Measurements from ENCODE around the gene LRRC41. TPM values are rescaled to one million over a fixed set of nuclear protein-coding genes. Genes with fewer than 3 reads are reported as not detected.

Gene LRRC41
- total RNA-seq, 1 donor from 2014 or later = 93.4 TPM

DNA sequence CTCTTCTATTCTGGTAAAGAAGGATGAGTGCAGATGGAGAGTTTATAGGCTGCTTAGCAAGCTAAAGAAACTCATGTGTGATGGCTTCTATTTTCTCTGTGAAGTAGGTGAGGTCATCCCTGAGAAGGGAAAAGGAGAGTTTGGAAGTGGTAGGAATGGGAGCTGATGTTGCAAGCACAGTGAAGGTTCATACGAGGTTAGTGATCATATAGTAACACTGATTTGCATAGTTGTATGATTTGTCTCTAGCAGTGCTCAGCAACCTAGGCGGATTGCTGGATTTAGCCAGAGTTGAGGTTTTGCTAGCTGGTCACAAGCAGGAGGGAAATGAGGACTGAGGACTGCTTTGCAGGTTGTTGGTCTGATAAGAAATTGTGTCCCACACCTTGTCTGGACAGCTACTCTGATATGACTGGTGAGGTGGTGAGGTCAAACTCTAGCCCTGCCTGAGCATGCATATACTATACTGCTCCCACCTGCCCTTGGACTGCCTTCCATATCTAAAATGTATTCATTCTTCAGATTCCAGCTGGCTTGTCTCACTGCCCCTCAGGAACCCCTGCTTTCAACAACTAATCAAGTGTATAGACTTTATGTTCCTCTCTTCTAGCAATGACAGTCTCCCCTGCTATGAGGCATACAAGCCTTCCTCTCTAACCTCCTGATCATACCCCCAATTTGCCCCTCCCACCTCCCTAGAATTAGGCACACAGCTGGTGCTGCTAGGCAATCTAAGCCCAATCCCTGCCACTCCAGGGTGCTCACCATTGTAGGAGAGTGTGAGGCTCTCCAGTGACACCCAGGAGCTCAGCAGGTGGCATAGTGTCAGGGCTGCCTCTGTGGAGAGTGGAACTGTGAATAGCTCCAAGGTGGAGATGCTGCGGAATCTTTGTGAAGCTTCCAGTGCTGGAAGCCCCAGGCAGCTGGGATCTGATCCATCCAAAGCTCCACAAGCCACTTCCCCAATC, 18.5 kb downstream of the LRRC41 start:
- DNase-seq (ENCODE audit: extremely low spot score, unreplicated experiment) = no peak
- no peaks in the 10 kb centered on the region for H3K27me3 Mint-ChIP-seq (ENCODE audit: unreplicated experiment)
- no peaks in the 10 kb centered on the region for H3K9me3 Mint-ChIP-seq (ENCODE audit: unreplicated experiment)
- no peak overlapping the region for H3K27ac Mint-ChIP-seq (ENCODE audit: unreplicated experiment)
- H3K36me3 Mint-ChIP-seq (ENCODE audit: unreplicated experiment) = peaks cover 35% of the 10 kb centered on the region
- no peaks in the 10 kb centered on the region for H3K4me1 Mint-ChIP-seq (ENCODE audit: unreplicated experiment)
- H3K4me3 Mint-ChIP-seq (ENCODE audit: unreplicated experiment) = no peak overlapping the region
- TF ChIP-seq, protein P1, sequence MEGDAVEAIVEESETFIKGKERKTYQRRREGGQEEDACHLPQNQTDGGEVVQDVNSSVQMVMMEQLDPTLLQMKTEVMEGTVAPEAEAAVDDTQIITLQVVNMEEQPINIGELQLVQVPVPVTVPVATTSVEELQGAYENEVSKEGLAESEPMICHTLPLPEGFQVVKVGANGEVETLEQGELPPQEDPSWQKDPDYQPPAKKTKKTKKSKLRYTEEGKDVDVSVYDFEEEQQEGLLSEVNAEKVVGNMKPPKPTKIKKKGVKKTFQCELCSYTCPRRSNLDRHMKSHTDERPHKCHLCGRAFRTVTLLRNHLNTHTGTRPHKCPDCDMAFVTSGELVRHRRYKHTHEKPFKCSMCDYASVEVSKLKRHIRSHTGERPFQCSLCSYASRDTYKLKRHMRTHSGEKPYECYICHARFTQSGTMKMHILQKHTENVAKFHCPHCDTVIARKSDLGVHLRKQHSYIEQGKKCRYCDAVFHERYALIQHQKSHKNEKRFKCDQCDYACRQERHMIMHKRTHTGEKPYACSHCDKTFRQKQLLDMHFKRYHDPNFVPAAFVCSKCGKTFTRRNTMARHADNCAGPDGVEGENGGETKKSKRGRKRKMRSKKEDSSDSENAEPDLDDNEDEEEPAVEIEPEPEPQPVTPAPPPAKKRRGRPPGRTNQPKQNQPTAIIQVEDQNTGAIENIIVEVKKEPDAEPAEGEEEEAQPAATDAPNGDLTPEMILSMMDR (IDR thresholded peaks at IDR 0.05) = no peak

DNA sequence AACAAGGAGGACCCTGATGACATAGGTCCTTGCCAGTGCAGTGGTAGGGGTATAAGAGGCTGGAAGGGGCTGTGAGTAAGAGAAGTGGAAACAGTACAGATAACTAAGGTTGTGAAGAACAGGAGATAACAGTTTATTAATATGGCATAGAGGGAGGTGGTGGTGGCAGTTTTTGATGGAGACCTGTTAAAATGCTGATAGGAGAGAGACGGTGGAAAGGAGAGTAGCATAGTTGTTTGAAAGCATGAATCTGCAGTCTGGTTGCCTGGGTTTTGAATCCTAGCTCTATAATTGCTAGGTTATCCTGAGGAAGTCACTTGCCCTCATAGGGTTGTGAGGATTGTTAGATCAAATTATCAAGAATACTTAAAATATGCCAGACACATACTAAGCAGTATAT, 19.4 kb downstream of the LRRC41 start:
- no peaks in the 10 kb centered on the region for H3K9me3 Mint-ChIP-seq (ENCODE audit: unreplicated experiment)
- no peaks in the 10 kb centered on the region for H3K27me3 Mint-ChIP-seq (ENCODE audit: unreplicated experiment)
- TF ChIP-seq, protein P1 (IDR thresholded peaks at IDR 0.05) = no peak
- H3K27ac Mint-ChIP-seq (ENCODE audit: unreplicated experiment) = no peak overlapping the region
- H3K4me1 Mint-ChIP-seq (ENCODE audit: unreplicated experiment) = no peaks in the 10 kb centered on the region
- H3K4me3 Mint-ChIP-seq (ENCODE audit: unreplicated experiment) = no peak overlapping the region
- DNase-seq (ENCODE audit: extremely low spot score, unreplicated experiment) = no peak
- H3K36me3 Mint-ChIP-seq (ENCODE audit: unreplicated experiment) = peaks cover 35% of the 10 kb centered on the region

DNA sequence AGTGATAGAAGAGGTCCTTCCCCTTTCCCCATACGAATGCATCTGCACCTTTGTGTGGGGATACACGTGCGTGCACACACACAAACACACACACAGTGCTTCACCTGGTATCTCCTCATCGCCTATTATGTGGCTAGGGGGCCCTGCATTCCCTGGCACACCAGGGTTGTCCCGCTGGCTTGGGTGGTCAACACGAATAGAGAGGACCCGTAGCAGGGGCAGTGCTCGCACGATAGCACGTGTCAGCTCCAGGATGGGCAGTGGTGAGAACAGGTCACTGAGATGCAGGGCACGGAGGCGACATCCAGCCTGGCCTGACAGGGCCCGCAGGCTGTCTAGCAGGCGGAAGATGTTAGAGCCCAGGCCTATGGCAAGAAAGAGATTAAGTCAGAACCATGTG, 22.4 kb downstream of the LRRC41 start:
- H3K9me3 Mint-ChIP-seq (ENCODE audit: unreplicated experiment) = no peaks in the 10 kb centered on the region
- H3K4me1 Mint-ChIP-seq (ENCODE audit: unreplicated experiment) = no peaks in the 10 kb centered on the region
- no peaks in the 10 kb centered on the region for H3K27me3 Mint-ChIP-seq (ENCODE audit: unreplicated experiment)
- DNase-seq (ENCODE audit: extremely low spot score, unreplicated experiment) = no peak
- no peak overlapping the region for H3K27ac Mint-ChIP-seq (ENCODE audit: unreplicated experiment)
- H3K4me3 Mint-ChIP-seq (ENCODE audit: unreplicated experiment) = no peak overlapping the region
- TF ChIP-seq, protein P1 (IDR thresholded peaks at IDR 0.05) = no peak
- peaks cover 27% of the 10 kb centered on the region for H3K36me3 Mint-ChIP-seq (ENCODE audit: unreplicated experiment)

DNA sequence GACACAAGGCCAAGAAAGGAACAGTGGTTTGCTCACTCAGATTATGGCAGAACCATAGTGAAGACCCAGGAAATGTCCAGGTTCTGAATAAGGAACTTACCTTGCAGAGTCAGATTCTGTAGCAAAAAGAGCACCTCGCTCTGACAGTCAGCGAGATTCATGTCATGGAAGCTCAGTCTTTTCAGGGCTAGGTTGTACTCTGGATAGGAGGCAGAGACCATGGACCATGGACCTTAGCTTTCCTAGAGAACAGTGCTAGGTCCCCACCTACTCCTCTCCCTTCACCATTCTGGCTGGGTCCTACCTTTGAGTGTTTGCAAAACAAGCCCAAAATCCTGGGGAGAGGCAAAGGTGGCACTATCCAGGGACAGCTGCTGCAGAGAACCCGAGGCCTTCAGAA, 23.3 kb downstream of the LRRC41 start:
- Mint-ChIP-seq H3K9me3 (ENCODE audit: unreplicated experiment) (no peaks in the 10 kb centered on the region), H3K4me3 (ENCODE audit: unreplicated experiment) (no peak overlapping the region), H3K36me3 (ENCODE audit: unreplicated experiment) (peaks cover 23% of the 10 kb centered on the region), H3K4me1 (ENCODE audit: unreplicated experiment) (no peaks in the 10 kb centered on the region), H3K27me3 (ENCODE audit: unreplicated experiment) (no peaks in the 10 kb centered on the region), H3K27ac (ENCODE audit: unreplicated experiment) (no peak overlapping the region)
- TF ChIP-seq, protein P1 (IDR thresholded peaks at IDR 0.05) = no peak
- no peak for DNase-seq (ENCODE audit: extremely low spot score, unreplicated experiment)

DNA sequence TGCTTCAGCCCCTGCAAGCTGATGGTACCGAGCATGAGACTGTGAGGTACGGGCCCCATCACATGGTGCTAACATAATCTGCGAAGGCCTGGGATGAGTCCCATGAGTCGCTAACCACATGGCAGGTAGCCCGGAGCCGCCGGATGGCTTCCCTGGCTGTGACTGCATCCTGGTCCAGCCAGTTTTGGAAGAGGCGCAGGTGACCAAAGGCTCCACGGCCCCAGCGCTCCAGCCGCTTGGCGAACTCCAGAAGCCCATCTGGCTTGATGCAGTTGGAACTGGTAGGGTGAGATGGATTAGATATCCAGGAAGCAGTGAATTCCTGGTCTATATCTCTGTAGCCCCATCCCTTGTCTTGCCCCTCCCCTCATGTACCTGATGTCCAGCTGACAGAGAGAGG, 24.6 kb downstream of the LRRC41 start:
- Mint-ChIP-seq H3K27ac (ENCODE audit: unreplicated experiment) (no peak overlapping the region), H3K36me3 (ENCODE audit: unreplicated experiment) (peaks cover 13% of the 10 kb centered on the region), H3K4me3 (ENCODE audit: unreplicated experiment) (no peak overlapping the region), H3K4me1 (ENCODE audit: unreplicated experiment) (no peaks in the 10 kb centered on the region), H3K27me3 (ENCODE audit: unreplicated experiment) (no peaks in the 10 kb centered on the region), H3K9me3 (ENCODE audit: unreplicated experiment) (no peaks in the 10 kb centered on the region)
- DNase-seq (ENCODE audit: extremely low spot score, unreplicated experiment) = no peak
- TF ChIP-seq, protein P1 (IDR thresholded peaks at IDR 0.05) = no peak

All from osteocyte (in vitro differentiated cells).